ENCODE data around the gene MLH3.

DNA sequence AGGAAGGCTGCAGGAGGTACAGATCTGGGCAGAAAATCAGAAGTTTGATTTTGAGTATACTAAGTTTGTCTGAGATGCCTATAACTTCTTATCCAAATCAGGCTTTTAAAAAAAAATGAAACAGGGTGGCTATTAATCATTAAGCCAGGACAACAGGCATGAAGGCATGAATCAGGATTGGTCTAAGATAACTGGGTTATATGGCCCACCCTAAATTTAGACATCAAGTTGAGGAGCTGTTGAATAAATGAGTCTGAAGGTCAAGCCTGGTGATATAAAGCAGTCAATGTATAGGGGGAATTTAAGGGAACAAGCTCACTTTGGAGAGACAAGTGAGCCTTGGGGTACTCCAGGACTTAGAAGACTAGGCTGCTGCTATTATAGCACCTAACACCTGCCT, 46.9 kb upstream of the MLH3 start:
- TF ChIP-seq CTCF (IDR thresholded peaks at IDR 0.05; ENCODE audit: insufficient read depth, low read length), result no peak
- no peak for TF ChIP-seq POLR2AphosphoS5 (IDR thresholded peaks at IDR 0.05; ENCODE audit: low read depth)
